ENCODE data around the gene TJP1.
"Not testable (repeated sequence)": the region's sequence is repeated elsewhere in the genome, so short reads cannot be mapped to it uniquely, and the experiment has no call there.

Gene TJP1

GRCh38 chr15:29681166-29681845, 141.0 kb downstream of the TJP1 start:
- DNase-seq (ENCODE audit: low spot score) = no peak

- no peak for DNase-seq (ENCODE audit: low spot score)
Measured at GRCh38 chr15:29680465-29681165, 141.7 kb downstream of the TJP1 start.

GRCh38 chr15:29678504-29679034, 143.7 kb downstream of the TJP1 start:
- no peak for DNase-seq (ENCODE audit: low spot score)

DNA sequence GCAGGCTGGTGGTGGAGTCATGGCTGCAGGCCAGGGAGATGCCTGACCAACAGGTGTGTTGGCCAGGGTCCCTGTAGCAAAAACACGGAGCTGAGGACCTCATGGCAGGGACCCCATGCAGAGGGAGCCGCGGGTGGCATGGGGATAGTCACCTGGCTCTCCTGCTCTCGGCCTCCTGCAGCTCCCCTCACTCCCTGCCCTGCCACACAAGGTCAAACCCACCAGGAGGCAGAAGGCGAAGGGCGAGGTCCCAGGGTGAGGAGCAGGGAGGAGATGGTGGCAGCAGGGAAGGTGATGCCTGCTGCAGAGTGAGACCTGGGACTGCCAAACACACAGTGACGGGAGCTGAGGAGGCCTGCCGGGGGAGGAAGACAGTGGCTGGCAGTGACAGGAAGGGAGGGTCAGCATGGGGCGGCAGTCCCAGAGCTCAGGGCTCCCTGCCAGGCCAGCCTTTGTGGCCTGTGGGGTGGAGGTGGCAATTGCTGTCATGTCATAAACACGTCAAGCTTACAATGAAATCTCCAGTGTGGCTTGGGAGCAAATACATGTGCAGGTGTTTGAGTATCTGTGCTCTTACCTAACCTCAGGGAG, 144.3 kb downstream of the TJP1 start:
- DNase-seq (ENCODE audit: low spot score) = no peak

GRCh38 chr15:29677455-29677854, 144.8 kb downstream of the TJP1 start:
- no peak for DNase-seq (ENCODE audit: low spot score)

DNA sequence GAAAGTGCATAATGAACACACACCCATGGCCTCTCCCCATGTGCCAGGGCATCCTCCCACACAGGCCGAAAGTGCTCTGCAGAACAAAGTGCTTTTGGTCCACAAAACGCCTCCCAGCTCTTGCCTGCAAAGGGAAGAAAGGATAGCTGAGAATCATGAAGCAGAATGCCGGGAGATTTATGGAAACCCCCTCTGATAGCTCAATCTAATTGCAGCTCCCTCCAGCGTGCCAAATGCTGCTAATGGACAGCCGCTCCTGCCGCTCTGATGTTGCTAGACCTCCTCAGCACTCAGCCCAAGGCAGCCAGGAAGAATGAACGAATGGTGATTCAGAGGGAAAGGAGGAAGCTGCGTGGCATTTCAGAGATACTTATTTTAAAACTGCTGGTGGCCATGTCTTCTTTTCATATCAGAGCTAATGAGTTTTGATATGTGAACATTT, 145.3 kb downstream of the TJP1 start:
- DNase-seq (ENCODE audit: low spot score) = no peak

- not testable (repeated sequence) for DNase-seq (ENCODE audit: low spot score)
Measured at GRCh38 chr15:29676374-29676960, 145.8 kb downstream of the TJP1 start.

DNA sequence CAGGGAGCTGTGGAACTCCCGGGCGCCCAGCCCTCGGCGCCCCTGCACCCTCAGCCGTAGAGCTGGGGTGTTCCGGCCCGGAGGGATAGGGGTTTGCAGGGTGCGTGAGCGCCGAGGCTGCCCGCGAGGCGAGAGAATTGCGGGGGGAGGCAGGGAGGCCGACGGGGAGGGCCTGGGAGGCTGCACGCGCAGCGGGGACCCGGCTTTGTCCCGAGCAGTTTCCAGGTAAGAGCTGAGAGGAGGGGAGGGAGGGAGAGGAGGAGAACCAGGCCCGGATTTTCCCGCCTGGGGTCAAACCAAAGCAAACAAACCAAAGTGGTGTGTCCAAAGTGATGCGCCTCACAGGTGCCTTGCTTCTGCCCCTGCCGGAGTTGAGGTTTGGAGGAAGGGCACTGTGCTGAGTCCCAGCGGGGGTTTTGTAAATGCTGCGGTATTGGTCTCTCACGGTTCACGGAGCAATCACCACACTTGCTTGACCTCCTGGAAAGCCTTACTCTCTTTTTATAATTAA, 146.4 kb downstream of the TJP1 start:
- DNase-seq (ENCODE audit: low spot score) = no peak

DNA sequence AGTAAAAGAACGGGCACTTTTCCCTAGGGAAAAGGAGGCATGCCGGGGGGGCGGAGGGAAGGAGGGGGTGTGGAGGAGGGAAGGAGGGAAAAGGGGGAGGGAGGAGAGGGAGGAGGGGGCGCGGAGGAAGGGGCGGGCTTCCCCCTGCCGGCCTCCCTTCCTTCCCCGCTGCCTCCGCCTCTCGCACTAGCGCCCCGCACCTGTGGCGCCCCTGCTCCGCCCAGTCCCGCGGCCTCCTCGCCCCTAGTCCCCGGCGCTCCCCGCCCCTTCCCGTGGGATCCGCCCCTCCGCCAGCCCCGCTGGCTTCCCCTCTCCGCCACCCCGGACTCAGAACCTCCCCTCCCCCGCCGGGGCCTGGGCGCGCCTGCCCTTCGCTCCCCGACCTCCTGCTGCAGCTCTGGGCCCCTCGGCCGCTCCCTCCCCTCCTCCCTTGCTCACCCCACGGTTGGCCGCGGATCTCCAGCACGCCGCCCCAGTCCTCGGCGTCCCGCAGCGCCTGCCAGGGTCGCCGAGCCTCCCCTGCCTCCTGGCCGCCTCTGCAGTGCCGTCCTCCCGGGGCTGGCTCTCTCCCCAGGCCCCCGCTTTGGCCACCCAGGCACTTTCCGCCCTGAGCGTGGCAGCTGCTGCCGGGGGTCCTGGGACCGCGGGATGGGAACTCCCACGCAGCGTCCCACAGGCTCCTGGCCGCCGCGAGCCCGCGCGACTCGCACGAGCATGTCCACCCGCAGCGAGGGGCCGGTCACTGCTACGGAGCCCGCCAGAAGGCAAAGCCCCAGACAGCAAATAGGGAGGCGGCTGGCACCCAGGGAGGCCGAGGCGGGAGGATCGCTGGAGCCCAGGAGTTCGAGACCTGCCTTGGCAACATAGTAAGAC, 147.4 kb downstream of the TJP1 start:
- DNase-seq (ENCODE audit: low spot score) = no peak

DNA sequence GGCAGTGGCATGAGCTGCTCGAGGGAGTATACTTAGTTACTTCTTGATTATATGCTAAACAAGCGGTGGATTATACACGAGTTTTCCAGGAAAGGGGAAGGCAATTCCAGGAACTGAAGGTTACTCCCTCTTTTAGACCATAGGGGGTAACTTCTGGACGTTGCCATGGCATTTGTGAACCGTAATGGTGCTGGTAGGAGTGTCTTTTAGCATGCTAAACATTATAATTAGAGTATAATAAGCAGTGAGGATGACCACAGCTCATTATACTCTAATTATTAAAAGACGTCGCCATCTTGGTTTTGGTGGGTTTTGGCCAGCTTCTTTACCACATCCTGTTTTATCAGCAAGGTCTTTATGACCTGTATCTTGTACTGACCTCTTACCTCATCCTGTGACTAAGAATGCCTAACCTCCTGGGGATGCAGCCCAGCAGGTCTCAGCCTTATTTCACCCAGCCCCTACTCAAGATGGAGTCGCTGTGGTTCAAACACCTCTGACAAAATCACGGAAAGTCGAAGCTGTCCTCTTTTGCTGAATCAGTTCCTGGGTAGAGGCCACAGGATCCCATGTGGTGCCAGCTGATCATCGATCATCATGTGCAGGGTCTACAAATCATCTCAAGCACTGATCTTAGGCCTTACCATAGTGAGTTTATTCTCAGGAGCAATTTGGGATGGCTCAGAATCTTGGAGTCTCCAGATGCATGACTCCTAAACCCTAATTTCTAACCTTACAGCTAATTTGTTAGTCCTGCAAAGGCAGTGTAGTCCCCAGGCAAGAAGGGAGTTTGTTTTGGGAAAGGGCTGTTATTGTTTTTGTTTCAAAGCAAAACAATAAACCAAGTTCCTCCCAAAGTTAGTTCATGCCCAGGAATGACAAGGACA, 149.1 kb downstream of the TJP1 start:
- no peak for DNase-seq (ENCODE audit: low spot score)

DNA sequence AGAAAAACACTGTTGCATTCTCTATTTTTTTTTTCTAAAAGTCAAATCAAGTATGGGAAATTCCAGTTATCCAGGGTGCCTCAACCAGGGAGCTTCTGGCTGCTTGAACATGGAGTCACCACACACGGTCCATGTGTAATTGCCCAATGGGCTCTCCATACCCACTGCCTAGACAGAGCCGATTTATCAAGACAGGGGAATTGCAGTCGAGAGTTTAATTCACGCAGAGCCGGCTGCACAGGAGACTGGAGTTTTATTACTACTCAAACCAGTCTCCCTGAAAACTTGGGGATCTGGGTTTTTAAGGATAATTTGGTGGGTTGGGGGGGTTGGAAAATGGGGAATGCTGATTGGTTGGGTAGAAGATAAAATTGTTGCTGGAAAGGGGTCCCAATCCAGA, 149.8 kb downstream of the TJP1 start:
- no peak for DNase-seq (ENCODE audit: low spot score)

- DNase-seq (ENCODE audit: low spot score) = not testable (repeated sequence)
Measured at GRCh38 chr15:29672046-29672445, 150.2 kb downstream of the TJP1 start.

DNA sequence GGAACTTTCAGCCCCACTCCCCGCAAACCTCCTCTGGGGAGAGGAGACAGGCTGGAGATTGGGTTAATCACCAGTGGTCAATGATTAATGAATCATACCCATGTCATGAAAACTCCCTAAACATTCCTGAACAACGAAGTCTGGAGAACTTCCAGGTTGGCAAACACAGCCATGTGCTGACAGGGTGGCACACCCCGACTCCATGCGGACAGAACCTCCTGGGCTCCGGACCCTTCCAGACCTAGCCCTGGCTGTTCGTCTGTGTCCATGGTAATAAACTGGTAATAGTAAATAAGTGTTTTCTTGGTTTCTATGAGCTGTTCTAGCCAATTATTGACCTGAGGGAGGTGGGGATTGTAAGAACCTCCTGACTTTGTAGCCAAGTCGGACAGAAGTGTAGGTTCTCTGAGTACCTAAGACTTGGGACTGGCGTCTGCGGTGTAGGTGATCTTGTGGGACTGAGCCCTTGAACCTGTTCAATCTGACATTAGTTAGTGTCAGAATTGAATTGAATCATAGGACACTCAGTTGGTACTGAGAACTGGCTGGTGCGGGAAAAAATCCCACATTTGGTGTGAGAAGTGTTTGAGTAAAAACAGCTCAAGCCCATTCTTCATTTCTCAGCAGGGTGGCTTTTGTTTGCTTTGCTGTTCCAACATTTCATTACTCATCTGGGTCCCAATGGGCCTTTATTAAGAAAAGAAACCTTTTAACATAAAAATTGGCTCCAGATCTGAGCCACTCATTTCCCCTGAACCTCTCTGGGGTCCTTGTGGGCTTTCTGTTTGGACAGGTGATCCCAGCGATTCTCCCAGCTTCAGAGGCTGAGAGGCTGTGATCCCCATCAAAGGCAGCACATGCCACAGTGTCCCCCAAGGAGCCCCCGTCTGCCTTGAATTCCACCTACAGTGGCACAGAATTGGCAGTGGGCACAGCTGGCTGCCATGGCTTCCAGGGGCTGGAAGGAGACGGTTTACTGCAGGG, 151.0 kb downstream of the TJP1 start:
- no peak for DNase-seq (ENCODE audit: low spot score)

DNA sequence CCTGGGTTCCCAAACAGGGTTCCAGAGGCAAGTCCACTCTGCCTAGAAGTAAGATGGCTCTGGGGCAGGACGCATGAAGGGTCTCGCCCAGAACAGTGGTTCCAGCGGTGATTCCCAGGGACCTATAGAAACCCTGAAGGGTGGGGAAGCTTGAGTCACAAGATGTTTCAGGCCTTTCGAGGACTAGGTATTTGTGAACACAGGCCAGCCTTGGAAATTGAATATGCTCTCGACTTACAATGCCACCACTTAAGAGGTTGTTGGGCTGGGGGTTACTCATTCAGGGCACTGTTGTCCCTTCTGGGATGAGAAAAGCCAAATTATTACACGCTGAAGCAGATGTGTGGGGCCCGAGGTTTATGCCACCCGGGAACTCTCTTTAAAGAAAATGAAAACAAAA, 152.0 kb downstream of the TJP1 start:
- no peak for DNase-seq (ENCODE audit: low spot score)

DNA sequence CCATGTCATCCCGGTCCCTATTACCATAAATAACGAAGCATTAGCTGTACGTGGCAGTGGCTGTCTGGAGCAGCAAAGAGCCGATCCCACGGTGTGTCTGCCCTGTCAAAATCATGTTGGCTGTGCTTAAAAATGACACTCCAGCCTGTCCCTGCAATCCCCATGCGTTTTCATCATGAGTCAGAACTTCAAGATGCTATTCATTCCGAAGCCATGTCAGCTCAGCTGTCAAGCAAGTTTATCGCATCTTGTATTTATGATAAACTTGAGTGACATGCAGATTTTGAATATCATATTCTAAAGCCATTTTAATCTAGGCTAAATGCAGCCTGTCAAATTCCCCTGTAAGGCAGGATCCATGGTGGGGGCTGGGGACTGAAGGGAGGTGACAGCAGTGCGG, 152.4 kb downstream of the TJP1 start:
- DNase-seq (ENCODE audit: low spot score) = no peak

- peak; percentile 6 for DNase-seq (ENCODE audit: low spot score)
Measured at GRCh38 chr15:29668120-29668602, 154.1 kb downstream of the TJP1 start.

- no peak for DNase-seq (ENCODE audit: low spot score)
Measured at GRCh38 chr15:29666241-29666640, 156.0 kb downstream of the TJP1 start.

- DNase-seq (ENCODE audit: low spot score) = no peak
Measured at GRCh38 chr15:29665444-29666003, 156.7 kb downstream of the TJP1 start.

DNA sequence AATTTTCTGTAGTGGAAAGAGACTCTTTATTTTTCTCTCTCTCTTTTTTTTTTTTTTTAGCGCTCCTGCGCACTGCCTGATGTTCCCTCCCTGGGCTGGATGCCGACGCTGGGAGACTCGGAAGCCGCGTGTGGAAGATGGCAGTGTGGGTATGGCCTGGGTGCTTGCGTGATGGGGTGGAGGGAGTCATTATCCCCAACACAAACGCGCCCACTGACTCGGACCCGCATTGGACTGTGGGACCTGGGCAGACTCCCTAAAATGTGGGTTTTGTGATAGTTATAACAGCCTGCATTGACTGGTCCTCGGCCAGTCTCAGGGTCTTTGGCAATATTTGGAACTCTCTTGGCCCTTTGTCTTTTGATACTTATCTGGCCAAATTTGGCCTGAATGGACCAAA, 157.9 kb downstream of the TJP1 start:
- DNase-seq (ENCODE audit: low spot score) = no peak
